ENCODE results near the gene HMOX2.
A peak's percentile ranks its signal among the peaks of the same experiment; 100 is the strongest.

Gene HMOX2

DNA sequence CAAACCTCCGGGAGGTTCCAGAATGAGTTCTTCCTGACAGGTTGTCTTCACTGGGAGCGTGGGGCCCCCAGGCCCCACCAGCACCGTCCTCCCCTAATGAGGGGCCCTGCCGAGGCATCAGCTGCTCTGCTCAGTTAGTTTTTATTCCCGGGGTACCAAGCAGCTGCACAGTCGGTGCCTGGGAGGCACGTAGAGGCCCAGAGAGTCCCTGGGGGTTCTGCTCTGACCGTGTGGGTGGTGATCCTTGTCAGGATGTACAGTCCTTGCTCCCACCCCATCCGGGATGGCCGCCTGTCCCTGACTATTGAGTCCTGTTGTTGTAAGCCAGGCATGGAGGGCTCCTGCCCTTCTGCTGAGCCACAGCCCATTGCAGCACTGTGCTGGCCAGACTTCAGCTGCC, 20.2 kb upstream of the HMOX2 start:
- H3K27ac ChIP-seq = no peak overlapping the region
- H3K36me3 ChIP-seq = peaks cover 67% of the 10 kb centered on the region
- TF ChIP-seq, protein P1, sequence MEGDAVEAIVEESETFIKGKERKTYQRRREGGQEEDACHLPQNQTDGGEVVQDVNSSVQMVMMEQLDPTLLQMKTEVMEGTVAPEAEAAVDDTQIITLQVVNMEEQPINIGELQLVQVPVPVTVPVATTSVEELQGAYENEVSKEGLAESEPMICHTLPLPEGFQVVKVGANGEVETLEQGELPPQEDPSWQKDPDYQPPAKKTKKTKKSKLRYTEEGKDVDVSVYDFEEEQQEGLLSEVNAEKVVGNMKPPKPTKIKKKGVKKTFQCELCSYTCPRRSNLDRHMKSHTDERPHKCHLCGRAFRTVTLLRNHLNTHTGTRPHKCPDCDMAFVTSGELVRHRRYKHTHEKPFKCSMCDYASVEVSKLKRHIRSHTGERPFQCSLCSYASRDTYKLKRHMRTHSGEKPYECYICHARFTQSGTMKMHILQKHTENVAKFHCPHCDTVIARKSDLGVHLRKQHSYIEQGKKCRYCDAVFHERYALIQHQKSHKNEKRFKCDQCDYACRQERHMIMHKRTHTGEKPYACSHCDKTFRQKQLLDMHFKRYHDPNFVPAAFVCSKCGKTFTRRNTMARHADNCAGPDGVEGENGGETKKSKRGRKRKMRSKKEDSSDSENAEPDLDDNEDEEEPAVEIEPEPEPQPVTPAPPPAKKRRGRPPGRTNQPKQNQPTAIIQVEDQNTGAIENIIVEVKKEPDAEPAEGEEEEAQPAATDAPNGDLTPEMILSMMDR (IDR thresholded peaks at IDR 0.05; ENCODE audit: low read depth, low read length) = no peak
- DNase-seq = no peak
- H3K9me3 ChIP-seq (ENCODE audit: severe bottlenecking) = no peaks in the 10 kb centered on the region
- no peak overlapping the region for H3K4me3 ChIP-seq (ENCODE audit: low read depth, low read length)
- no peaks in the 10 kb centered on the region for H3K27me3 ChIP-seq (ENCODE audit: insufficient read depth, low read depth, severe bottlenecking)

DNA sequence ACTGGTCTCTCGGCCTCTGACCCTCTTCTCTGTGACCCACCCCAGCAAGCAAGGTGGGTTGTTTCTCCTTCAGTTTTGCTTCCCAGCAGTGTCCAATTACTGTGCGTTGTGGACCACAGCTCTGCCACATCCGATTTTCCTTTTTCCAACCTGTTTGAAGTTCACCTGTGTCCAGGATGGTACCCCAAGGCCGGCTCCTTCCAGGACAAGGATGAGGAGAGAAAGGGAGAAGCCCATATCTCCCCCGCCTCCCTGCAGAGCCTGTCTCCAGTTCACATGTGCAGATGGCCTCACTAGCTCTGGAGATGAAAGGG, 15.3 kb upstream of the HMOX2 start:
- DNase-seq = peak; percentile 52
- no peak overlapping the region for H3K4me3 ChIP-seq (ENCODE audit: low read depth, low read length)
- peak overlapping the region; percentile 37; the same call in 1 of the 2 replicates for H3K27ac ChIP-seq
- TF ChIP-seq, protein P1 (IDR thresholded peaks at IDR 0.05; ENCODE audit: low read depth, low read length) = no peak
- no peaks in the 10 kb centered on the region for H3K9me3 ChIP-seq (ENCODE audit: severe bottlenecking)
- peaks cover 27% of the 10 kb centered on the region for H3K36me3 ChIP-seq
- H3K27me3 ChIP-seq (ENCODE audit: insufficient read depth, low read depth, severe bottlenecking) = no peaks in the 10 kb centered on the region

DNA sequence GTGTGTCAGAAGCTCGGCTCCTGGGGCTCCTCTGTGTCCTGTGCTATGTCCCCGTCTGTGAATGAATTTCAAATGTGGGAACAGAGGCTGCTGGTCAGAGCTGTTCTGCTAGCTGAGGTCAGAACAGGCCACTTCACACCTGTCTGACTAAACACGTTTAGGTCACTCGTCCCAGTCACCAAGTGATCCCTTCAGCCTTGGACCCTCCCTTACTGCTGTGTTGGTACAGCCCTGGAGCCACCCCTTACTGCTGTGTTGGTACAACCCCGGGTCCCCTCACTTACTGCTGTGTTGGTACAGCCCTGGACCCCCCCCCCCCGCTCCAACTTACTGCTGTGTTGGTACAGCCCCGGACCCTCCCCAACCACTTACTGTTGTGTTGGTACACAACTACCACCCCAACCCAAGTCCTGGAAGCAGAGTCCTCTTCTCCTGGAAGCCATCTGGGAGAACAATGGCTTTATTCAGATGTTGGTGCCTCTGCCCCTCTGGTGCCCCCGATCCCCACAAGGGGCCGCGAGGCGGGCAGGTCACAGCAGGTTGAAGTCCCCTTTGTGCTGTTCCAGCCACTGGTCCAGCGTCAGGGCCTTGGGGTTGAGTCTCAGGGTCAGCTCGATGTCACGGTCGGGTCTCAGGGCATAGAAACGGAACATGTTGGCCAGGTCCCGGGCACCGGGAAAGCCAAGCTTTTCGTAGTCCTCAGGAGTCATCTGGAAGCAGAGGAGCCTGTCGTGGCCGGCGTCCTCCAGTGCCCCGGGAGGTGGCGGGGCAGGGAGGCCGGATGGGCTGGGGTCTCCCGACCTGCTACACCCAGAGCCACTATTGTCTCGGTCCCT, 14.7 kb upstream of the HMOX2 start:
- peak; percentile 37 for DNase-seq
- H3K27me3 ChIP-seq (ENCODE audit: insufficient read depth, low read depth, severe bottlenecking) = no peaks in the 10 kb centered on the region
- peaks cover 22% of the 10 kb centered on the region for H3K36me3 ChIP-seq
- H3K9me3 ChIP-seq (ENCODE audit: severe bottlenecking) = no peaks in the 10 kb centered on the region
- H3K4me3 ChIP-seq (ENCODE audit: low read depth, low read length) = no peak overlapping the region
- TF ChIP-seq, protein P1 (IDR thresholded peaks at IDR 0.05; ENCODE audit: low read depth, low read length) = no peak
- H3K27ac ChIP-seq = peak overlapping the region; percentile 37; the same call in 1 of the 2 replicates

DNA sequence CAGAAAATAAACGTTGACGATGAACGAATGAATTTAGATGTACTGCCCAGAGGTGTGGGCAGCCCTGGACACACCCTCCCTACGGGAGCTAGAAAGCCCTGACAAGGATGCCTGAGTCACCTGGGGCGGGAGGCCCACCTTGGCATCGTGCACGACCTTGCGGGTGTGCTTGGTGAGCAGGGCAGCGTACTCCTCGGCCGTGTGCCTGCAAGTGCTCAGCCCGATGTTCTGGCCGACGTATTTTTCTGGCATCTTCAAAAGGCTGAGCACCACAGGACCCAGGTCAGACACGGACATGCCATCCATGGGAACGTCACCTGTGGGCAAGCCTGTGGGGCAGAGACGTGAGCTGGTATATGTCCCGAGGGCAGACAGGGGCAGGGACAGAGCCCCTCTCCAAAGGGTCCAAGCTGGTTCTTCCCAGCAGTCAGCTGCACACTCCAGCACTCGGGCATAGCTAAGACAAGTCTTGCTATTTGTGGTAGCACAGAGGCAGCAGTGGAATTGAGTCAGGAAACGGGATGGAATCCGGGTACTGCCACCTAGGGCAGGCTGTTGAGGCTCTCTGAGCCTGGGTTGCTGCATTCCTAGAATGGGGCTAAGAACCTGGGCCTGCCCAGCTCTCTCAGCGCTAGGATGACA, 12.6 kb upstream of the HMOX2 start:
- Histone ChIP-seq H3K4me3 (ENCODE audit: low read depth, low read length) (no peak overlapping the region), H3K27ac (no peak overlapping the region), H3K27me3 (ENCODE audit: insufficient read depth, low read depth, severe bottlenecking) (no peaks in the 10 kb centered on the region), H3K9me3 (ENCODE audit: severe bottlenecking) (no peaks in the 10 kb centered on the region), H3K36me3 (peaks cover 10% of the 10 kb centered on the region)
- TF ChIP-seq, protein P1 (IDR thresholded peaks at IDR 0.05; ENCODE audit: low read depth, low read length) = no peak
- no peak for DNase-seq

DNA sequence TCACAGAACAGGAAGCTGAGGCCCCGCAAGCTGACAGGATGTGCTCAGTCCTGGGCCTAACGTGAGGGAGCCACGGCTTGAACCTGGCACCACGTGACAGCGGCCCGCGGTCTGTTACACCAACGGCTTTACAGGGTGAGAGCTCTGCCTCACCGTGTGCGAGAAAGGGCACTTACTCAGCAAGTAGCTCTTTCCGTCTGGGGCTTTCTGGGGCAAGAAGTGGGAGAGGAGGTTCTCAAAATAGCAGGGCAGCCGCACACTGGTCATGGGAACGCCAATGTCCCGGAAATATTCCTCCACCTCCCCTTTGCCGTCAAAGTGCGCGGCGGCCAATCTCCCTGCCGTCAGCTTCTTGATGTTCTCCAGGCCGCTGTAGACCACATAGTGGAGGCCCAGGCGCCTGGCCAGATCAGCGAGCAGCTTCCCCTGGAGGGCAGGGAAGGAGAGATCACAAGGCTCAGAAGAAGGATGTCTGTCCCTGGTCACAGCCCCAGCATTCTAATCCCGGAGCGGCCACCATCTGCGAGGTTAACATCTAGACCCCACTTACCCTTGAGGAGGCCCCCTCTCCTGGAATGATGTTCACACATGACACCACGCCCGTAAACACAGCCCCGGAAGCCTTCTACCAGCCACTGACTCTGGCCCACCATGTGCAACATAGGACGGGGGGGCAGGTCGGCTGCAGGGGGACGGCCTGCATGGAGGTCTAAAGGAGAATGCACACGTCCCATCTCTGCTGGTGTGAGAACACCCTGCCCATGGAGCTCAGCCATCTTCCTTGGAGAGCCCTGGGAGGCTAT, 10.0 kb upstream of the HMOX2 start:
- Histone ChIP-seq H3K36me3 (no peaks in the 10 kb centered on the region; the same call in none of the 2 replicates), H3K9me3 (ENCODE audit: severe bottlenecking) (no peaks in the 10 kb centered on the region), H3K27me3 (ENCODE audit: insufficient read depth, low read depth, severe bottlenecking) (no peaks in the 10 kb centered on the region), H3K27ac (no peak overlapping the region), H3K4me3 (ENCODE audit: low read depth, low read length) (no peak overlapping the region)
- no peak for DNase-seq
- TF ChIP-seq, protein P1 (IDR thresholded peaks at IDR 0.05; ENCODE audit: low read depth, low read length) = no peak
